Mucosa of stomach (tissue), 1 donor: ENCODE results near the gene SCCPDH.
"Not testable (repeated sequence)": the region's sequence is repeated elsewhere in the genome, so short reads cannot be mapped to it uniquely, and the experiment has no call there.

Experiments used
- H3K27me3 ChIP-seq: one replicate; pipeline ENCODE4 v1.7.0; 2013; ENCODE audit warnings: mild to moderate bottlenecking, low read length; ENCODE audit not compliant: control insufficient read depth, insufficient read depth
- H3K36me3 ChIP-seq: one replicate; pipeline ENCODE4 v1.7.0; 2013; ENCODE audit warnings: low read length; ENCODE audit not compliant: control insufficient read depth, insufficient read depth
- H3K4me1 ChIP-seq: one replicate; pipeline ENCODE4 v1.7.0; 2013; ENCODE audit warnings: mild to moderate bottlenecking, low read length; ENCODE audit not compliant: control insufficient read depth, insufficient read depth
- H3K4me3 ChIP-seq: one replicate; pipeline ENCODE4 v1.7.0; 2013; ENCODE audit warnings: low read length
- H3K9ac ChIP-seq: one replicate; pipeline ENCODE4 v1.7.0; 2013; ENCODE audit warnings: mild to moderate bottlenecking, low read length, moderate library complexity
- H3K9me3 ChIP-seq: one replicate; pipeline ENCODE4 v1.7.0; 2013; ENCODE audit warnings: mild to moderate bottlenecking, low read length, moderate library complexity; ENCODE audit not compliant: control insufficient read depth
- donor health status: Pancreatic carcinoma.

SCCPDH gene

DNA sequence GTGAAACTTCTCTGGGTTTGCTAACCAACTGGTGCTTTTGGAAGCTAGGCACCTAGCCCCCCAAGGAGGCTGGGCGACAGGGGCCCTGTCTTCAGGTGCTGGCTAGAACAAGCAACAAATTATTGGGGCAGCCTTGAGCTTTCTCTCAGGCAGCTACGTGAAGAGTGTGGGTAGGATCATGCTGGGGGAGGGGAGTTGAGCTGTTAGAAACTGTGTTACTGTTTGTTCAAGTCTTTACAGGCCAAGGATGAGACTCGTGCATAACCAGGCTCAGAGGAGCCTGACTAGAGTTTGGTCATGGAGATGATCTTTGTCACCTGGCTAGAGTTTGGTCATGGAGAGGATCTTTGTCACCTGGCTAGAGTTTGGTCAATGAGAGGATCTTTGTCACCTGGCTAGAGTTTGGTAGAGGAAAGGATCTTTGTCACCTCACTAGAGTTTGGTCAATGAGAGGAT is 12.6 kb upstream of the SCCPDH start:
- Histone ChIP-seq H3K27me3 (no peaks in the 10 kb centered on the region), H3K4me3 (no peak overlapping the region), H3K9me3 (no peaks in the 10 kb centered on the region), H3K36me3 (no peaks in the 10 kb centered on the region), H3K9ac (no peak overlapping the region), H3K4me1 (peaks cover 19% of the 10 kb centered on the region)

DNA sequence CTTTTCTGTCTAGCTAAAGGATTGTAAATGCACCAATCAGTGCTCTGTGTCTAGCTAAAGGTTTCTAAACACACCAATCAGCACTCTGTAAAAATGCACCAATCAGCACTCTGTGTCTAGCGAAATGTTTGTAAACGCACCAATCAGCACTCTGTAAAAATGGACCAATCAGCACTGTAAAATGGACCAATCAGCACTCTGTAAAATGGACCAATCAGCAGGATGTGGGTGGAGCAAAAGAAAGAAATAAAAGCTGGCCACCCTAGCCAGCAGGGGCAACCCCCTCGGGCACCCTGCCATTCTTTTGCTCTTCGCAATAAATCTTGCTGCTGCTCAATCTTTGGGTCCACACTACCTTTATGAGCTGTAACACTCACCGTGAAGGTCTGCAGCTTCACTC is 11.8 kb upstream of the SCCPDH start:
- H3K4me3 ChIP-seq, H3K36me3 ChIP-seq, H3K27me3 ChIP-seq, H3K9ac ChIP-seq, H3K9me3 ChIP-seq: not testable (repeated sequence)
- peaks cover 19% of the 10 kb centered on the region for H3K4me1 ChIP-seq

DNA sequence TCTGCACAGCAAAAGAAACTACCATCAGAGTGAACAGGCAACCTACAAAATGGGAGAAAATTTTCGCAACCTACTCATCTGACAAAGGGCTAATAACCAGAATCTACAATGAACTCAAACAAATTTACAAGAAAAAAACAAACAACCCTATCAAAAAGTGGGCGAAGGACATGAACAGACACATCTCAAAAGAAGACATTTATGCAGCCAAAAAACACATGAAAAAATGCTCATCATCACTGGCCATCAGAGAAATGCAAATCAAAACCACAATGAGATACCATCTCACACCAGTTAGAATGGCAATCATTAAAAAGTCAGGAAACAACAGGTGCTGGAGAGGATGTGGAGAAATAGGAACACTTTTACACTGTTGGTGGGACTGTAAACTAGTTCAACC is 4.8 kb upstream of the SCCPDH start:
- H3K9ac ChIP-seq, H3K27me3 ChIP-seq, H3K9me3 ChIP-seq, H3K4me1 ChIP-seq, H3K36me3 ChIP-seq, H3K4me3 ChIP-seq: not testable (repeated sequence)

DNA sequence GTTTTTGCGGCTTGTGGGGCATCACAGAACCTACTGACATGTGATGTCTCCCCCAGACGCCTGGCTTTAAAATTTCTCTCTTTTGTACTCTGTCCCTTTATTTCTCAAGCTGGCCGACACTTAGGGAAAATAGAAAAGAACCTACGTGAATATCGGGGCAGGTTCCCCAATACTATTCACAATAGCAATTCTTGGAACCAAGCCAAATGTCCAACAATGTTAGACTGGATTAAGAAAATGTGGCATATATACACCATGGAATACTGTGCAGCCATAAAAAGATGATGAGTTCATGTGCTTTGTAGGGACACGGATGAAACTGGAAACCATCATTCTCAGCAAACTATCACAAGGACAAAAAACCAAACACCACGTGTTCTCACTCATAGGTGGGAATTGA is 3.4 kb upstream of the SCCPDH start:
- not testable (repeated sequence) for H3K4me1 ChIP-seq, H3K4me3 ChIP-seq, H3K36me3 ChIP-seq, H3K27me3 ChIP-seq, H3K9ac ChIP-seq, H3K9me3 ChIP-seq

DNA sequence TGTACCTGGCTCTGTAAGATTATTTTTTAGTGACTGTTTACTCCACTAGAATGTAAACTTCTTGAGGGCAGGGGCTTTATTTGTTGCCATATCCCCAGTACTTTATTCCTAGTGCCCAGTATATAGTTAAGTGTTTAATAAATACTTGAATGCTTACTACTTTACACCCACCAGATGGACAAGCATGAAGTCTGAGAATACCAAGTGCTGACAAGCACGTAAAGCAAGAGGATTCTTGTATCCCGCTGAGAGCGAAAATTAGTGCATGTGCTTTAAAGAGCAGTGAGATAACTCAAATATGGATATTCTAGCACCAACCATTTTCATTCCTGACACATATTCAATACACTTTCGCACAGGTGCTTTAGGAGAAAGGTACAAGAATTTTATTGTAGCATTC is 1.5 kb upstream of the SCCPDH start:
- Histone ChIP-seq H3K9ac (no peak overlapping the region), H3K9me3 (no peaks in the 10 kb centered on the region), H3K27me3 (no peaks in the 10 kb centered on the region), H3K4me1 (peaks cover 11% of the 10 kb centered on the region), H3K36me3 (no peaks in the 10 kb centered on the region), H3K4me3 (no peak overlapping the region)

DNA sequence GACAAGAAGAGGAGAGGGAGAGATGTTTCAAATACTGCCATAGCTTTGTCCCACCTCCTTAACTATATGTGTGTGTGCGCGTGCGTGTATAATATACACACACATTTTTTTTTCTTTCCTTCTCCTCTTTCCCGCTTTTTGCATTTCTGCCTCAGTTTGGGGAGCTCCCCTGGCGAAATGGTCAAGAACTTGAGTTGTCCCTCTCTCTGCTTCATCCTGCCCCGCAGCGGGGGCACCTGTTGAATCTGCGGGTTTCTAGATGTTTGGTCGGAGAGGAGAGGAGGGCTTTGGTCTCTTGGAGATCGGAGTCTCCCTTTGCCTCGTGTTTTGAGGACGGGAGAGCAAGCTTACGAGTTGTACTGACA is 504 bp downstream of the SCCPDH start:
- Histone ChIP-seq H3K4me1 (peaks cover 11% of the 10 kb centered on the region), H3K4me3 (peak overlapping the region; percentile 72), H3K36me3 (no peaks in the 10 kb centered on the region), H3K27me3 (no peaks in the 10 kb centered on the region), H3K9me3 (no peaks in the 10 kb centered on the region), H3K9ac (peak overlapping the region; percentile 88)

DNA sequence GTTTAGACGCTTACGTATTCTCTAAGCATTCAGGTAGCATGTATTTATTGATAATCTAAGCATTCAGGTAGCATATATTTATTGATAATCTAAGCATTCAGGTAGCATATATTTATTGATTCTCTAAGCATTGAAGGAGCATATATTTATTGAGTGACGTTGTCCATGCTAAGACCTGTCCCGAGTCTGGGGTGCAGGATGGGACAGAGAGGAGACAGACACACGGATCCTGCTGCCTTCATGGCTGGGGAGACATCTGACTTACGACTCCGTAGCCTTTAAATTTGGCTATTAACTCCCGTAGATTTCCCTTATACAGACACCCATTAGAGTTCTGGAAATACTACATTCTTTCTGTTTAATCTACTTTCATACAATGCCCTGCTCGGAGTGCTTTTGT is 982 bp downstream of the SCCPDH start:
- no peaks in the 10 kb centered on the region for H3K9me3 ChIP-seq
- H3K36me3 ChIP-seq, result no peaks in the 10 kb centered on the region
- H3K4me3 ChIP-seq, result peak overlapping the region; percentile 72
- no peaks in the 10 kb centered on the region for H3K27me3 ChIP-seq
- H3K9ac ChIP-seq, result peak overlapping the region; percentile 88
- H3K4me1 ChIP-seq, result peaks cover 11% of the 10 kb centered on the region

DNA sequence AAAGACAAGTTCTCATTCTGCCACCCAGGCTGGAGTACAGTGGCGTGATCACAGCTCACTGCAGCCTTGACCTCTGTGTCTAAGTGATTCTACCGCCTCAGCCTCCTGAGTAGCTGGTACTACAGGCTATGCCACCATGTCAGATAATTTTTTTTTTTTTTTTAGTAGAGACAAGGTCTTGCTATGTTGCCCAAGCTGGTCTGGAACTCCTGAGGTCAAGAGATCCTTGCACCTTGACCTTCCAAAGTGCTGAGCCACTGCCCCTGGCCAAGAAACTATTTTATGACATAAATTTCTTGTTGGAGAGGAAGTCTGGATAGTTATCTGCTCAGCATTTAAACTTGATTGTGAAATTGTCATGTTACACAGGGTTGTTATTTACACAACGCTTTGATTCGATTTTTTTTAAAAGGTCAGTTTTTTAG is 2.1 kb downstream of the SCCPDH start:
- no peaks in the 10 kb centered on the region for H3K27me3 ChIP-seq
- no peaks in the 10 kb centered on the region for H3K36me3 ChIP-seq
- H3K4me3 ChIP-seq, result no peak overlapping the region
- no peaks in the 10 kb centered on the region for H3K9me3 ChIP-seq
- H3K4me1 ChIP-seq, result peaks cover 11% of the 10 kb centered on the region
- no peak overlapping the region for H3K9ac ChIP-seq

DNA sequence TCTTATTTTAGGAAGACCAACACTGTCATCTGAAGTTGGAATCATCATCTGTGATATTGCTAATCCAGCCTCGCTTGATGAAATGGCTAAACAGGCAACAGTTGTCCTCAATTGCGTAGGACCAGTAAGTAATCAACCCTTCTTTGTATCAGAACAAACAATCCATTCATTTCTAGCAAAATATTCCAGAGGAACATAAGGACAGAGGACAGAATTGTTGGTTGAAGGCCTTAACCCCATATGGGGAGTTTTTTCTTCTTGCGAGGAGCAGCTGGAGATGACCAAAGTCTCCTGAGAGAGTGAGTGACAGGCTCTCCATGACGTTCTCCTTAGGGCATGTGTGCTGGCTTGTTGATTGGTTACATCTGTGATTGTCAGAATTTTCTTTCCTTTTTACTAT is 2.7 kb downstream of the SCCPDH start:
- Histone ChIP-seq H3K27me3 (no peaks in the 10 kb centered on the region), H3K4me3 (no peak overlapping the region), H3K4me1 (peaks cover 11% of the 10 kb centered on the region), H3K36me3 (no peaks in the 10 kb centered on the region), H3K9ac (no peak overlapping the region), H3K9me3 (no peaks in the 10 kb centered on the region)

DNA sequence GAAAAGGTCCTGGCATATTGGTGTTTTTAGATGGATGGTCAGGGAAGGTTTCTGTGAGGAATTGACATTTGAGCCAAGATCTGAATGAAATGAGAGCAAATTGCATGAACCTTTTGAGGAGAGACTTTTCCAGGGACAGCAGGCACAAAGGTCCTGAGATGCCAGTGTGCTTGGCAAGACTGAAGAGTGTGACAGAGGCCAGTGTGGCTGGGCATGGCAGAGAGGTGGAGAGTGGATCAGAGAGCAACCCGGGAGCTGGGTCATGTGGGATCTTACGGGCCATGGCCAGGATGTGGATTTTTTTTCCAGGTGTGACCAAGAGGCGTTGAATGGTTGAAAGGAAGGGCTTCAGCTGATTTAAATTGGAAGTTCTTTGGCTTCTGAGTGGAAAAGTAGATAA is 3.4 kb downstream of the SCCPDH start:
- H3K9ac ChIP-seq, result no peak overlapping the region
- no peaks in the 10 kb centered on the region for H3K36me3 ChIP-seq
- no peaks in the 10 kb centered on the region for H3K9me3 ChIP-seq
- no peak overlapping the region for H3K4me3 ChIP-seq
- H3K27me3 ChIP-seq, result no peaks in the 10 kb centered on the region
- H3K4me1 ChIP-seq, result peaks cover 11% of the 10 kb centered on the region

DNA sequence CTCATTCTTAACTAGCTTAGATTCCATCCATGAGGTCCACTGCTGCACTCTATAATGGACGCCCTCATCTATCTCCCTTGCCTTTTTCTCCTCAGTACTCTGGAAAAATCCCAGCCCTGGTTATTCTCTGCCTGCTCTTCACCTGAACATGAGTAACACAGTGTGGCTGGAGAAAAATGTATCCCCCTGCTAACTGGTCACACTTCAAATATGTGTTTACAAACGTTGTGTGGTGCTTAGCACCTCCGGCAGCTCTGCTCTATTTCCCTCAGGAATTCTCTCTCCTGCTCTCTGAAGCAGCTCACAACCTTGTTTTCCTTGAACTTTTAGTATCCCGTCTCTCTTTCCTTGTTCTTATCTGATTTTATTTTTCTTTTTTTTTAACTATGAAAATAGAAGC is 4.1 kb downstream of the SCCPDH start:
- no peaks in the 10 kb centered on the region for H3K9me3 ChIP-seq
- H3K27me3 ChIP-seq, result no peaks in the 10 kb centered on the region
- no peak overlapping the region for H3K4me3 ChIP-seq
- H3K36me3 ChIP-seq, result no peaks in the 10 kb centered on the region
- no peak overlapping the region for H3K9ac ChIP-seq
- H3K4me1 ChIP-seq, result peaks cover 11% of the 10 kb centered on the region

DNA sequence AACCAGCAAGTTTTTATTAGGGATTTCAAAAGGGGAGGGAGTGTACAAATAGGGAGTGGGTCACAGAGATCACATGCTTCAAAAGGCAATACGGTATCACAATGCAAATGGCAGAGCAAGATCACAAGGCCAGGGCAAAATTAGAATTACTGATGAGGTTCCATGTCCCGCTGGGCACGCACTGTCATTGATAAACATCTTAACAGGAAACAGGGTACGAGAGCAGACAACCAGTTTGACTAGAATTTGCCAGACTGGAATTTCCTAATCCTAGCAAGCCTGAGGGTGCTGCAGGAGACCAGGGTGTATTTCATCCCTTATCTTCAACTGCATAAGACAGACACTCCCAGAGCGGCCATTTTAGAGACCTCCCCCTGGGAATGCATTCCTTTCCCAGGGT is 4.8 kb downstream of the SCCPDH start:
- not testable (repeated sequence) for H3K9ac ChIP-seq, H3K4me3 ChIP-seq, H3K27me3 ChIP-seq, H3K9me3 ChIP-seq, H3K36me3 ChIP-seq
- H3K4me1 ChIP-seq, result peaks cover 11% of the 10 kb centered on the region

DNA sequence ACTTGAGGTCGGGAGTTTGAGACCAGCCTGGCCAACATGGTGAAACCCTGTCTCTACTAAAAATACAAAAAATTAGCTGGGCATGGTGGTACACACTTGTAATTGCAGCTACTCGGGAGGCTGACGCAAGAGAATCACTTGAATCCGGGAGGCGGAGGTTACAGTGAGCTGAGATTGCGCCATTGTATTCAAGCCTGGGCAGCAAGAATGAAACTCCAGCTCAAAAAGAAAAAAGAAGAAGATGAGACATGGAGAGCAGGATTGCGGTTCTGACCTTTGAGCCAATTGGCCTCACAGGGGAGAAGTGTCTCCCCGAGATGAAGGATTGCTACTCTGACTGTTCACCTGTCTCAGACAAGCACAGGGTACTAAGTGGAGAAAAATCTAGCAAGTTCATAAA is 6.6 kb downstream of the SCCPDH start:
- H3K36me3 ChIP-seq, result no peaks in the 10 kb centered on the region
- no peaks in the 10 kb centered on the region for H3K27me3 ChIP-seq
- no peak overlapping the region for H3K4me3 ChIP-seq
- no peak overlapping the region for H3K9ac ChIP-seq
- H3K4me1 ChIP-seq, result peaks cover 3% of the 10 kb centered on the region
- H3K9me3 ChIP-seq, result no peaks in the 10 kb centered on the region
